ENCODE measurements around the gene LNPEP.

GRCh38 chr5:96968074-96968473, 32.2 kb downstream of the LNPEP start:
- TF ChIP-seq, protein P1, sequence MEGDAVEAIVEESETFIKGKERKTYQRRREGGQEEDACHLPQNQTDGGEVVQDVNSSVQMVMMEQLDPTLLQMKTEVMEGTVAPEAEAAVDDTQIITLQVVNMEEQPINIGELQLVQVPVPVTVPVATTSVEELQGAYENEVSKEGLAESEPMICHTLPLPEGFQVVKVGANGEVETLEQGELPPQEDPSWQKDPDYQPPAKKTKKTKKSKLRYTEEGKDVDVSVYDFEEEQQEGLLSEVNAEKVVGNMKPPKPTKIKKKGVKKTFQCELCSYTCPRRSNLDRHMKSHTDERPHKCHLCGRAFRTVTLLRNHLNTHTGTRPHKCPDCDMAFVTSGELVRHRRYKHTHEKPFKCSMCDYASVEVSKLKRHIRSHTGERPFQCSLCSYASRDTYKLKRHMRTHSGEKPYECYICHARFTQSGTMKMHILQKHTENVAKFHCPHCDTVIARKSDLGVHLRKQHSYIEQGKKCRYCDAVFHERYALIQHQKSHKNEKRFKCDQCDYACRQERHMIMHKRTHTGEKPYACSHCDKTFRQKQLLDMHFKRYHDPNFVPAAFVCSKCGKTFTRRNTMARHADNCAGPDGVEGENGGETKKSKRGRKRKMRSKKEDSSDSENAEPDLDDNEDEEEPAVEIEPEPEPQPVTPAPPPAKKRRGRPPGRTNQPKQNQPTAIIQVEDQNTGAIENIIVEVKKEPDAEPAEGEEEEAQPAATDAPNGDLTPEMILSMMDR (IDR thresholded peaks at IDR 0.05) = no peak
- TF ChIP-seq POLR2A (IDR thresholded peaks at IDR 0.05) = no peak
